ENCODE results near the gene SMIM45.

SMIM45 gene

DNA sequence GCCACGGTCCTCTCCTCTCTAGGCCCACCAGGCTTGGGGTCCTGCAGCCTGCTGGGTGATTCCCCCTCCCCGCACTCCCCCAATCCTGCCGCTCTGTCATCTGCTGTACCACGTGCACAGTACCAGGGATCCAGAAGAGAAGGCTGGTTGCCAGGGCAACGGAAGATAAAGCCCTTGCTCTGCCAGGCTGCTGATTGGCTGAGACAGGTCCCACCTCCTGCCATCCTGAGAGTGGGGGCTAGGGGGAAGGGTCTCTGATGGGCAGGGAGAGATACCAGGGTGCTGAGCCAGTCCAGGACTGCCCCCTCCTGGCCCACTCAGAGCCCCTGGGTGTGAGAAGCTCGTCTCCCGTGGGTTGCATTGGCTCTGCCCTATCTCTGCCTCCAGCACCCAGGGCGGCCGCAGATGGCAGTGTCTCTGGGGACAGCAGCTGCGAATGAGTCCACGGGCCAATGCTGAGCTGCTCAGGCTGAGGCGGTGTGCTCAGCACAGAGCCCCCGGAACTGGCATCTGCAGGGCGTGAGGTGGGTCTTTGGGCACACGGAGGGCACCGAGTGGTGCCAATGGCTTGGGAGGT is at the start of gene SMIM45:
Gene SMIM45 (plus strand): TSS at position 253 of the 577 bp plus-strand sequence.
- DNase-seq, result no peak

DNA sequence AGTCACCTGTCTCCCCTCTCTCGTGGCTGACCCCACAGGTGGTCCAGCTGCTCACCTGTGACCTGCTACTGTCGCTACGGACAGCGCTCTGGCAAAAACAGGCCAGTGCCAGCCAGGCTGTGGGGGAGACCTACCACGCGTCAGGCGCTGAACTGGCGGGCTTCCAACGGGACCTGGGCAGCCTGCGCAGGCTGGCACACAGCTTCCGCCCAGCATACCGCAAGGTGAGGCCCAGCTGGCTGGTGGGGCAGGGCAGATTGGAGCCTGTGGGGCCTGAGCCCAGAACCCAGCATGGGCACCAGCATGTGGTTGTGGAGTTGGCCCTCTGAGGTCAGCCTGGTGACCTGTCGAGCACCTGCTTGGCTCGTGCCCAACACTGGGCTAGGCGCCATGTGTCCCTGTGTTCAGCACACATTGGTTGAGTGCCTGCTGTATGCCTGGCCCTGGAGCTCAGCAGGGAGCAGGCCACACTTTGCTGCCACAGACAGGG is 49.0 kb upstream of the SMIM45 start:
- no peak for DNase-seq

DNA sequence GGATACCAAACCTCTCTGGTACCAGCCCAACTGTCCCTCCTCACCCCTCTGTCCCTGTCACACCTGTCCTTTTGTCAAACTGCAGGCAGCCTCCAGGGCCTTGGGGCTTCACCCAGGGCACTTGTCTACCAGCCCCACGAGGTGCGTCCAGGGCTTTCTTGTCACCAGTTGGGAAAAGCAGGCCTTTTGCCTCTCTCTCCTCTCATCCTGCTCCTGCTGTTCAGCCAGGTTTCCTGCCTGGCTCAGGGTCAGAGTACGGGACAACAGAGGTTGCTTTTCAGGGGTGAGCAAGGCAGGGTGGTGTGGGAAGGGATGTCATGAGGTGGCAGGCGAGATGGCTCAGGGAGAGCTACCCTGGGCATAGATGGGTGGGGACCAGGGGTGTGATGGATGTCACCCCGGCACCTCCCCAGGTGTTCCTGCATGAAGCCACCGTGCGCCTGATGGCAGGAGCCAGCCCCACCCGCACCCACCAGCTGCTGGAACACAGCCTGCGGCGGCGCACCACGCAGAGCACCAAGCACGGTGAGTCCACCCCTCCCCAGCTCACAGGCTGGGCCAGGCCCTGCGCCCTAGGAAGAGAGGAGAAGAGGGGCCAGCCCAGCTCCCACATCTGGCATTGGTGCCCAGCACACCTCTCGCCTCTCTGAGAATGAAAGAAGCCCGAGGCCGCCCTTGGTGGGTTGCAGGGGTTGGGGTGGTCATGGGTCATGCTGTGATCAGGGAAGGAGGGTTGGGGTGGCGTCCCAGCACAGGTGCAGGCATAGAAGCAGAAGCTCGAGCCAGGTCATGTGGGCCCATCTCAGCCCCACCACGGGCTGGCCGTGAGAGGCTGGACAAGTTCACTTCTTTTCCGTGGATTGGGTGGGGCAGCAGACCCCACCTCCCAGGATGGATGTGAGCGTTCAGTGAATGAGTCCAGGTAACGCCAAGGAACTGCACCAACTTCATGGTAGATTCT is 47.2 kb upstream of the SMIM45 start:
- no peak for DNase-seq

DNA sequence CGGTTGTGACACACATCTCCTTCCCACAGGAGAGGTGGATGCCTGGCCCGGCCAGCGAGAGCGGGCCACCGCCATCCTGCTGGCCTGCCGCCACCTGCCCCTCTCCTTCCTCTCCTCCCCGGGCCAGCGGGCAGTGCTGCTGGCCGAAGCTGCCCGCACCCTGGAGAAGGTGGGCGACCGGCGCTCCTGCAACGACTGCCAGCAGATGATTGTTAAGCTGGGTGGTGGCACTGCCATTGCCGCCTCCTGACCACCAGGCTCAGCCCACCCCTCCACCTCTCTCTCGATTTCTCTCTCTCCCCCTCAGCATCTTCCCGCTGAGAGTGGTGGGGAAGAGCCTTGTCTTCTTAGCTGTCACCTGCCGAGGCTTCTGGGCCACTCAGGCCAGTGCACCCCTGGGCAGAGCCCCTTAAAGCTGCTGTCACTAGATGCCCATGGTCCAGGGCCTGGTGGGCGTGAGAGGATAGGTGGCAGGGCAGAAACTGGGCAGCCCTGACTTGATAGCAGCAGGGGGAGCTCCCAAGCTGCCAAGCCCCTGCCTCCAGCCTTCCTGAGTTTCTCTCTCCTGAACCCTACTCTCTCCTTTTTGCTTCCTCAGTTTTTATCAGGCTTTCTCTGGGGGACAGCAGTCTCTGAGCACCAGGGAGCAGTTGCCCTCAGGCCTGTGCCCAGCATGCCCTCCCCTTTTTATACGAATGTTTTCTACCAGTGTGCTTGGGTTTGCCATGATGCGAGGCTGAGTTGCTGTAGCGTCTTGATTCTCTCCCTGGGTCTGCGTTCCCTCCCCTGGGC is 46.3 kb upstream of the SMIM45 start:
- no peak for DNase-seq

DNA sequence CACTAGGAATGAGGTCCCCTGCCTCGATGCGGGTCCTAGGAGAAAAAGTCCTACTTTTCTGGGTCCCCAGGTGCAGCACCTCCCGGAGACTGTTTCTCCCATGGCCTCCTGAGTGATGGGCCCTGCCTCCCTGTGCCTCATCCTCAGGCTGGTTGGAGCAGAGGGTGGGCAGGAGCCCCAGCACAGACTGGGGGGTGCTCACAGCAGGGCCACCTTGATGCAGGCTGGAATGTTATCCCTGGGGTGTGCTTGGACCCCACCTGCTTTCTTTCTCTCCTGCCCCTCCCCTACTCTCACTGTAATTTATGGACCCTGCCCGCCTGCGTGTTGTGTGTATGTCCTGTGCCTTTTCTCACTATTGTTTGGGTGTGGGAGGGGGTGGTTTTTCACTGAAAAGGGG is 45.1 kb upstream of the SMIM45 start:
- DNase-seq, result no peak

DNA sequence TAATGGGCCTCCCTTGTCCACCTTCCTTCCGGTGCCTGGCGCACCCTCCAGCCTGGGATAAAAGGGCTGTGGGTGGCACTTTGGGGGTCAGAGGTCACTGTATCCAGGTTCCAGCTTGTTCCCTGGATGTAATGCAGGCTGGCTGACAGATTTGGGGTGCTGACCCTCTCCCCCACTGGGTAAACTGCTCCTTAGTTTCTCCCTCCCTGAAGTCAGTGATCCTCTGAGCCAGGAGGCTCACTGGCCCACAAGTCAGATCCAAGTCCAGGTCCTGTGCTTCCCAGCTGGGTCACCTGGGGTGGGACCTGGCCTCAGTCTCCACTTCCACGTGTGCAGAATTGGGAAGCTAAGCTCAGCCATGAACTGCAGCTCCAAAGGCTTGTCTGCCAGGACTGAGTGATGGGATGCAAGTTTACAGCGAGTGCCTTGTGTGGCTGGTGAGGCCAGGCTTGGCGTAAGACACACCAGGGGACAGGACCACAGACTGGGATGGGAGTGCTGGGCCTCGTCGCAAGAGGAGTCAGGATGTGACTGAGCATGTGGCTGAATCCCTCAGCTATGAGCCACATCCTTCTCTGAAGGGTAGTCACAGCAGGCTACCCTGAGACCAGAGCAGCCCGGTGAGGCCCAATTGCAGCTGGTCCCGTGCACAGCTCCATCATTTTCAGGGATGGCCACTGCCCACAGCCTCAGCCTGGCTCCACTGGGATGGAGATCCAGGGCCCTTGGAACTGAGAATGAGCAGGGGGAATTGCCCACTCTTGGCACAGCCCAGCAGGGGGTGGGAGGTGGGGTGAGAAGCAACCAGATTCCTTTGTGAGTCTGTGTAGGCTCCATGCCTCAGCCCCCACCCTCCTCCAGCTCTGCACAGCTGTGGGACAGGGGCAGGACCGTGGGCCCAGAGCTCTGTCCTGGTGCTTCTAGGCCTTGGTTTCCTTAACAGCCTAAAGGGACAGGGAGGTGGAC is 44.2 kb upstream of the SMIM45 start:
- DNase-seq, result no peak

DNA sequence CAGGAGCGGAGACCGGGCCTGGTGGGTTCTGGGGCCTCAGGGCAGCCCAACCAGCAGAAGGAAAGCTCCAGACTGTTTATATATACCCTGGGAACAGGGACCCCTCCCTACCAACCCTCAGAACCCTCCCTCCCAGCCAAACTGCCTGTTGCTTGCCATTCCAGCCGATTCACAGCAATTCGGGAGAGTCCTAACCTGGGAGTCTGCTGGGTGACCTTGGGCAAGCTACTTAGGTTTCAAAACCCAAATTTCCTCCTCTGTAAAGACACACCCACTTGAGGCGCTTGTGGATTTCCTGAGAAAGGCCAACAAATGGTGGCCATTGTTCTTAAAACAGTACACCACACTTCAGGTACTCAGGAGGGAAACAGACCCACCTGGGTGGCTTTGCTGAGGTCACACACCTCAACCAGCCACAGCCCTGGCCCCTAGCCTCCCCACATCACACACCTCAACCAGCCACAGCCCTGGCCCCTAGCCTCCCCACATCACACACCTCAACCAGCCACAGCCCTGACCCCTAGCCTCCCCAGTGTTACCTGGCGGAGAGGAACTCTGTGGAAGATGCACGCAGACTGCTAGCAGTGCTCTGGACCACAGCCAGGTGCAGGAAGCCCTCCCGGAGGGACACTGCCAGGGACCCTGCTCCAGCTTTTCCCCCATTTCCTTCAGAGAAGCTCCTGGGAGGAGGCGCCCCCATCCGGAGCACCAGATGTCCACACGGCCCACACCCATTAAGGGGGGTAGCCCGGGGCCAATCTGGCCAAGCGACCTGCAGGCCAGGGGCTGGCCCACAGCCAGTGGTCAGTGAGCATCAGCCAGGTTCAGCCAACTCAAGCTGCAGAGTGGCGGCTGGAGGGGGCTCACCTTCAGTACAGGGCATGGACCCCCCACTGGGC is 43.3 kb upstream of the SMIM45 start:
- no peak for DNase-seq

DNA sequence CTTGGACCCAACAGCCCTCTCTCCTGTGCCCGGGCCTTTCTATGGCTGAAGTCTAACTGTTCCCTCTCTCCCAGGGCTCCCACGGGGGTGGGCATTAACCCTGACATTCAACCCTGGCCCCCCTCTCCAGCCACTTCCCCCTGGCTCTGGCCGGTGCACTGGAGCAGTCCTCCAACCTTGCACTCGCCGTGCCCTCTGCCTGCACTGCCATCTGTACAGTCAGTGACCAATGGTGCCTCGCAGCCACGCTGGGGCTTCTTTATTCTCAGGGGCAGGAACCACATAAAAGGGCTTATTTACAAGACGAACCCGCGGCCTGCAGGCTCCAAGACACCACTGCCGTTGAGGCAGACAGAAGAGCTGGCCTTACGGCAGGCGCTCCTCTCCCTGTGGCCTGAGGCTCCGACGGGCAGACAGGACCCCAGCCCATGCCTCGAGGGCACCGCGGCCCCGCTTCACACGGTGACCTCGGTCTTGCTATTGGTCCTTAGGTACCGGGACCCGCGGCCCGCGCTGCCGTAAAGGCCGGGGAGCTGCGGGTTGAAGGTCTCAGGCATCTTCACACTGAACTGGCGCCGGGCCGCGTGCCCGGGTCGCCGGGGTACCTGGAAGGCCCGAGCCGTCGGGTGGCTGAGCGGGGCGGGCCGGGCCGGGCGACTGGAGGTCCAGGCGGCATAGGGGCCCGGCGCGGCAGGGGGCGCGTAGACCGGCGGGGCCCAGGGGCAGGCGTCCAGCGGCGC is 42.5 kb upstream of the SMIM45 start:
- no peak for DNase-seq

DNA sequence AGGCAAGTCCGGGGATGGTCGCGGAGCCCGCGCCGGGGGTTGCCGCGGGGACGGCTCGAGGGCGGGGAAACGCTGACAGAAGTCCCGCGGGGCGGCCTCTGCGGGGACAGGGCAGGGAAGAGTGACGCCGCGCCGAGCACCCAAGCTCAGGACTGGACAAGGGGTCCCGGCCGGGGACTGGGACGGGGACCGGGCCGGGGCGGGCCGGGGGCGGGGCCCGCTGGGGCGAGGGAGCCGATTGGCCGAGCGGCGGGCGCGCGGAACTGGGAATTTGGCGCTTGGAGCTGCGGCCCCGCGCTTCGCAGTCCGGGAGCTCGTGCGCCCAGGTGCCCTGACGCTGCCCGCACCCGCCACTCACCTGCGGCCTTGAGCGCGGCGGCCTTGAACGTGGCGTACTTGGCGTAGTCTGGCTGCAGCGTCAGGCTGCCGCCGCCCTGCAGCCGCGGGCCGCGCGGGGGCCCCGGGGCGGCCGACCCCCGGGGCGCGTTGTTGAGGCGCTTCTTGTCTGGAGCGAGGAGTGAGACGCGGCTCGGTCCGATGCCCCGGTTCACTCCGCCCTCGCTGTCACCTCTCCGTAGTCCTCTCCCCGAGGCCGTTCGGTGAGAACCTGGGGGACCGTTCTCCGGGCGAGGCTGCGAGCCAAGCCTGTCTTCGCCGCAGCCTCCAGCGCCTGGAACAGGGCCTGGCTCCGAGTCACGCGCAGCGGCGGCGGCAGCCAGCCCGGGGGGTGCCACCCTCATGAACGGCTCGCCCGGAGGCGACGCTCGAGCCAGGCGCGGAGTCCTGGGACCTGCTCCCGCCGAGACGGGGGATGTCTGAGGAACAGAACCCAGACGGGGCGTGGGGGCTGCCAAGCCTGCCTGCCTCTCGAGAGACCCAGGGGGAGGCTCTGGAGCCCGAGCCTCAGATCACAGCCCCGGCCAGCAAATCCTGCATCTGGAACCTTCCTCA is 41.6 kb upstream of the SMIM45 start:
- no peak for DNase-seq

DNA sequence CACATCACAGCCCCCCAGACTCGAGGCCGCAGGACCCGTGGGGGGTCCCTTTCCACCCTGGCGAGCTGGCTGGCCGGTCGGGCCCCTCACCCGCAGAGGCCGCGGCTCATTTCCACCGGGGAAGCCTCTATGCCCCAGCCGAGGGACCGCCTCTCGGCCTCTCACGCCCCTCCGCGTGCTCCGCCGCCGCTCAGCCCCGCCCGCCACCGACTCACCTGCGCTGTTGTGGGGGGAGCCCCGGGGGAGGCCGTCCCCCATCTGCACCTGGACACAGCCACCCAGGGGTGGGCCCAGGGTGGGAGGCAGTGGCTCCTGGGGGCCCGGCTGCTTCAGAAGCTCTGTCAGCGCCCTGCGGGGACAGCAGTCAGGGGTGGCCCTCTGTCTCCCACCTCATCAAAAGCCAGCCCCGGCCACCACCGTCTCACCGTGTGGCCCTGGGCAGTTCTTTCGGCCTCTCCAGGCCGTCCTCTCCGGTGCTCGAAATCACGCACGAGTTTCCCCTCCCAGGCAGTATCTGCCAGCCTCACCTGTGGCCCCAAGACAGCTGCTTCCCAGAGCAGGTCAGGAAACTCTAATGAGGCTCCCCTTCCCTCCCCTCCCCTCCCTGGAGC is 40.8 kb upstream of the SMIM45 start:
- DNase-seq, result no peak

DNA sequence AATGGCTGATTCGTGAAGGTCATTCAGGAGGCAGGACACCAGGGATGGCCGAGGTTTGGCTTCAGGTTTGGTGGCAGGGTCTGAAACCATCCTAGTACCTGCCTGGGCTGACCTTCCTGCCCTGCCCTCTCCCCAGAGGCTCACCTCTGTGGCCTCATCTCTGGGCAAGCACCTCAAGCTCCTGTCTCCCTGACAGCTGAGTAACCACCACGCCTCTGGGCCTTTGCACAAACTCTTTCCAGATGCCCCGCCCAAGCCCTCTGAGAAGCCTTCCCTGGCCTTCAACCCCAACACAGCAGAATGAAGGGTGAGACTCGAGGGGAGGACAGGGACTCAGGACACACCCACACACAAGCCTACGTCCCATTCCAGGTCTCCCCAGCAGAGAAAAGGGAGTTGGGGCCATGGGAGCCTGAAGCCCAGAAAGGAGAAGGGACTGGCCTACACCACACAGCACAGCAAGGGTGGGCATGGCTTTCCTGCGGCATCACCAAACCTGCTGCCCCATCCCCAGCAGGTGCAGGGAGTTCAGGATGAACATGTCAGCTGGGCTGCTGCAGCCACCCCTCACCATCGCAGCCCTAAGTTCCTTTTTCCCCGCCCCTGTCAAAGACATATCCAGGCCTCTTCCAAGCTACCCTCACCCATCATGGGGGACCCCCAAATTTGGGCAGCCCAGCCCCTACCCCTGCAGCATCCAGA is 39.5 kb upstream of the SMIM45 start:
- DNase-seq, result no peak

DNA sequence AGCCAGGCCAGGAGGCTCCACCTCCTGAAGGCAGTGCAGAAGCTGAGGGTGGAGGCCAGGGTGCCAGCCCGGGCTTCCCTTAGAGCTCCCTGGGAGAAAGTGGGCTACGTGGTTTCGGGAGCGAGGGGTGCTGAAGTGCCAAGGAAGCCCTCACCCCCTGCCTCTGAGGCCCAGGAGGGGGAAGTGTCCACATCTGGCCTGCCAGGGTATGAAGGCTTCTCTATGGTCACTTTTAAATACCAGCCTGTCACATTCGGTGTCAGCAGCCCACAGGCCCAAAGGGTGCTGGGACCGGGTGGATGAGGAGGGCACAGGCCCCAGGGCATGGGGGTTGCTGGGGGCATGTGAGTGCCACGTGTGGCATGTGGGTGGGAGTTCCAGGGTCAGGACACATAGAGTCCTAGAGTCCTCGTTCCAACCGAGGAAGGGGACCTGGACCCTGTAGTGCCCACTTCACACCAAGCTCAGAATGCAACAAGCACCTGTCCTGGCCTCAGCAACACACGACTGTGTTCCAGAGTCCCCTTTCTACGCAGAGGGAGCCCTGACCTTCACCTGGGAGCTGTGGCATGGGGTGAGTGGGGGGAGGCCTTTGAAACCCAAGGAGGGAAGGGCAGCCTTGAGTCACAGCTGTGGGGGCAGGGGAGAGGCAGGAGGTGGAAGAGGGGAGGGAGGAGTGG is 38.8 kb upstream of the SMIM45 start:
- DNase-seq, result no peak

DNA sequence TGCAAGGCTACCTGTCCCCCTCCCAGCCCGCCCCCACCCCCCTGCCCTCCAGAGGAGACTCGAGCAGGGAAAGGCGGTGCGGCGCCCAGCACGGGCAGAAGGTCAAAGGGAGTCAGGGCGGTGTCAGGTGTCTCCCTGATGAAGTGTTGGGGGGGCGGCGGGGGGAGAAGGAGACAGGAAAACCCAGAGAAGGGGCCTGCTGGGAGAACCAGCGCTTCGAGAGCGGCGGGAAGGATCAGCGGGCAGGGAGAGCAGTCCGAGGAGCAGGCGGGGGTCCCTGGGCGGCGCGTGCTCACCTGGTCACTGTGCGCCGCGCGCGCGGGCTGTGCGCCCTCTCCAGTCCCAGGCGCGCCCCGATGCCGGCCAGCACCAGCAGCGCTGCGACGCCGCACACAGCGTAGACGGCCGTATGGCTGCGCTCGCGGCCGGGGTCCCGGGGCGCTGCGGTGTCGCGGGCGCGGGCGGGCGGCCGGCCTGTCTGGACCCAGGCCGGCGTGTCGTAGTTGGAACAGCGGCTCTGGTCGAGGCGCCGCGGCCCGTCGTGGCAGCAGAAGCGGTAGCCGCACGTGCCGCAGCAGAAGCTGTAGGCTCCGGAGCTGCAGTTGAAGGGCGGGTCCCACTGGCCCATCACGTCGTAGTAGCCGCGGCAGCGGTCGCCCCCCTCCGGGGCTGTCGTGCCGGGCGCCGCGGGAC is 38.0 kb upstream of the SMIM45 start:
- no peak for DNase-seq

DNA sequence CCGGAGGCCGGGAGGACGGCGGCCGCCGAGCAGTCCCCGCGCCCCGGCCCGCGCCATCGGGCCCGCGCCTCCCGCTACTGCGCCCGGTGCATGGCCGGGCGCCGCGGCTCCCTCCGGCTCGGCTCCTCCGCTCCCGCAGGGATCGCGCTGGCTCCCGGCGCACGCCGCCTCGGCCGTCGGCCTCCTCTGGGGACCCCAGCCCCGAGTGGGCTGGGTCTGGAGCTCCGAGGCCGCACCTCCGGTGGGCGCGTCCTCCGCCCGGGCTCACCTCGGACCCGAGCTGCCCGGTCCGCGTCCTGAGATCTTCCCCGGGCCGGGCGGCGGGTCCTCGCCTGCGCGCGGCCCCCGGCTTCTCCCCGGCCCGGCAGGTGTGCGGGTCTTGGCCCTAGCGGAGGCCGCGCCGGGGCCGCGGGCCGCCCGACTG is 37.3 kb upstream of the SMIM45 start:
- DNase-seq, result no peak

DNA sequence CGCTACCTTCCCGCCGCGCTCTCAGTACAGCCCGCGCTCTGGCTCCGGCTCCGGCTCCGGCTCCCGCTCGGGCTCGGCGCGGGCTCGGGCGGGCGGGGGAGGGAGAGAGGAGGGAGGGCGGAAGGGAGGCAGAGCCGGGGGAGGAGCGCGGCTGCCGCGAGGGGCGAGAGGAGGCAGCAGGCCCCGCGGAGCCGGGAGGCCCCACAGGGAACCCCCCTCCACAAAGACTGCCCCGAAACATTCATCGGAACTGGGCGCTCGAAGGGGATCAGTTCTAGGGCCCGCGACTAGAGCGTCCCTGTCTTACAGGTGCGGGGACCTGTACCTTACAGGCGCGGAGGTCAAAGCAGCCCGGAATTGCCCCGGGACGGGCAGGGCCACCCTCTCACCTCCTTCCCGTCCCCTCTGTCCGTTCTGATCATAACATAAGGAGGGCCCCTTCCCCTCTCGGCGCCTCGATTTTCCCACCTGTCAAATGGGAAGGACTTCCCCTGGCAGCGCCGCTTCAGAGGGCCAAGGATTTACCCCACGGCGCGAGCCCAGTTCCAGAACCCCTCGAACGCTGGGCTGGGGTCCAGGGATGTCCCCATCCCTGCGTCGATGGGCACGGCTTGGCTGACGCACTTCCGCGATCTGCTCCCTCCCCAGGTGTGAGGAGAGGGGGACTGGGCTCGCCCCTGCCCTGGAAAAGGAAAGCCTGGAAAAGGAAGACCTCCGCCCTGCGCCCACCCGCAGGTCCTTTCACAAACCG is 36.7 kb upstream of the SMIM45 start, which contains the start of gene SHISA8:
Gene SHISA8 (minus strand): TSS at position 40 of the 751 bp plus-strand sequence. CDS start 407 bp downstream, outside the sequence.
- DNase-seq, result no peak

All from NCI-H226 (cell line).